A549 (cell line): Measurements from ENCODE around the gene ANKRD16. TPM values are rescaled to one million over a fixed set of nuclear protein-coding genes. Genes with fewer than 3 reads are reported as not detected.

ENCODE experiments used
- ATAC-seq, 2 experiments: fragments of 200-7000 bp in 1 of 2; fragments of >200 bp in 1 of 2; cut with Nextera tagmentation in 1 of 2; cut with Tn5 transposase in 1 of 2; 3 replicates each; pipeline versions ENCODE4 v1.8.0 to v1.9.1; 2018 to 2020; ENCODE audit warnings: mild to moderate bottlenecking in 1 of 2, moderate library complexity in 1 of 2
- CTCF ChIA-PET: fragments of 300-600 bp; sonication (Branson Sonifier 250); formaldehyde crosslinking; extraction: SDS; loops from one replicate; lab custom pipeline; 2021; ENCODE audit warnings: antibody characterized with exemption, inconsistent platforms; lab: Yijun Ruan, JAX
- POLR2A ChIA-PET: fragments of 350-600 bp; formaldehyde crosslinking; extraction: SDS; loops from one replicate; lab custom pipeline; 2021; ENCODE audit warnings: antibody characterized with exemption, inconsistent platforms; lab: Yijun Ruan, JAX
- DNase-seq, 2 experiments: peaks; one replicate each; pipeline versions ENCODE4 v3.0.0 to v3.0.0-alpha.2; 2011 to 2016; ENCODE audit warnings: low read depth in 1 of 2, low spot score in 1 of 2
- FAIRE-seq: peaks from 2 replicates; lab custom pipeline; 2011; peaks lifted over from hg19 to GRCh38; lab: Jason Lieb, UNC
- H3K27ac ChIP-seq, 2 experiments: fragments of >200 bp; sonication (Bioruptor Twin); formaldehyde crosslinking; 3 replicates each; pipeline ENCODE4 v1.5.1; 2016 to 2017
- H3K4me1 ChIP-seq: fragments of >200 bp; sonication (Bioruptor Twin); formaldehyde crosslinking; 3 replicates; pipeline ENCODE4 v1.6.1; 2016
- H3K4me2 ChIP-seq: fragments of >200 bp; sonication (Bioruptor Twin); formaldehyde crosslinking; 3 replicates; pipeline ENCODE4 v1.6.1; 2016
- H3K4me3 ChIP-seq: fragments of >200 bp; sonication (Bioruptor Twin); formaldehyde crosslinking; 3 replicates; pipeline ENCODE4 v1.5.1; 2016
- H3K9me3 ChIP-seq: fragments of >200 bp; sonication (Bioruptor Twin); formaldehyde crosslinking; 3 replicates; pipeline ENCODE4 v1.6.1; 2016
- ATOH8 ChIP-seq: fragments of 250-450 bp; sonication (Bioruptor Pico); IDR thresholded peaks from 2 replicates; pipeline ENCODE4 v1.5.0; 2020; ENCODE audit warnings: low read depth, mild to moderate bottlenecking, moderate library complexity
- BCL3 ChIP-seq: fragments of >200 bp; sonication (Bioruptor Twin); formaldehyde crosslinking; IDR thresholded peaks from 3 replicates; pipeline ENCODE4 v1.6.1; 2016
- BHLHE40 ChIP-seq: IDR thresholded peaks from 2 replicates; pipeline ENCODE4 v1.6.1; 2012; ENCODE audit warnings: low read depth, low read length, inconsistent platforms
- CHD4 ChIP-seq: fragments of 200-600 bp; sonication (generic); IDR thresholded peaks from 2 replicates; pipeline ENCODE4 v1.6.1; 2016; ENCODE audit warnings: antibody characterized with exemption, mild to moderate bottlenecking, borderline replicate concordance
- E2F6 ChIP-seq: IDR thresholded peaks from 2 replicates; pipeline ENCODE4 v1.6.1; 2012; ENCODE audit warnings: low read depth, borderline replicate concordance
- FOSB ChIP-seq: fragments of 250-450 bp; sonication (Bioruptor Pico); IDR thresholded peaks from 2 replicates; pipeline ENCODE4 v1.5.0; 2020; ENCODE audit warnings: mild to moderate bottlenecking, moderate library complexity
- HDAC2 ChIP-seq: fragments of 200-600 bp; sonication (generic); IDR thresholded peaks from 2 replicates; pipeline ENCODE4 v1.6.1; 2016
- HEYL ChIP-seq: fragments of 250-450 bp; sonication (Bioruptor Pico); IDR thresholded peaks from 2 replicates; pipeline ENCODE4 v1.8.0; 2021; ENCODE audit warnings: mild to moderate bottlenecking, moderate library complexity
- KDM1A ChIP-seq: fragments of 200-600 bp; sonication (generic); IDR thresholded peaks from 2 replicates; pipeline ENCODE4 v1.6.1; 2016; ENCODE audit warnings: low read depth, mild to moderate bottlenecking
- MYC ChIP-seq: IDR thresholded peaks from 2 replicates; pipeline ENCODE4 v1.6.1; 2012; ENCODE audit warnings: mild to moderate bottlenecking, inconsistent platforms, low read length, improper control_type of control experiment, borderline replicate concordance
- NFE2L2 ChIP-seq: fragments of 150-350 bp; conservative IDR thresholded peaks from 2 replicates; pipeline ENCODE4 v1.6.1; 2014; ENCODE audit warnings: low read length
- NPAS2 ChIP-seq: fragments of 250-450 bp; sonication (Bioruptor Pico); IDR thresholded peaks from 2 replicates; pipeline ENCODE4 v1.8.0; 2022; ENCODE audit warnings: mild to moderate bottlenecking, moderate library complexity, borderline replicate concordance
- NR3C1 ChIP-seq: fragments of >200 bp; sonication (Bioruptor Twin); formaldehyde crosslinking; IDR thresholded peaks from 3 replicates; pipeline ENCODE4 v1.6.1; 2017
- RNF2 ChIP-seq: fragments of 200-600 bp; sonication (generic); IDR thresholded peaks from 2 replicates; pipeline ENCODE4 v1.6.1; 2016; ENCODE audit warnings: low read depth, mild to moderate bottlenecking, antibody characterized with exemption, moderate library complexity, borderline replicate concordance
- SMC3 ChIP-seq: fragments of >200 bp; sonication (Bioruptor Twin); formaldehyde crosslinking; IDR thresholded peaks from 3 replicates; pipeline ENCODE4 v1.6.1; 2018; ENCODE audit warnings: inconsistent platforms
- SREBF2 ChIP-seq: fragments of 450-650 bp; IDR thresholded peaks from 2 replicates; pipeline ENCODE4 v1.6.1; 2014; ENCODE audit warnings: mild to moderate bottlenecking, moderate library complexity
- TFCP2L1 ChIP-seq: fragments of 250-450 bp; sonication (Bioruptor Pico); IDR thresholded peaks from 2 replicates; pipeline ENCODE4 v1.5.0; 2021; ENCODE audit warnings: mild to moderate bottlenecking
- TP53 ChIP-seq: fragments of 250-450 bp; sonication (Bioruptor Pico); IDR thresholded peaks from 2 replicates; pipeline ENCODE4 v1.5.0; 2021; ENCODE audit warnings: mild to moderate bottlenecking, moderate library complexity
- ZNF302 ChIP-seq: fragments of 250-450 bp; sonication (Bioruptor Pico); IDR thresholded peaks from 2 replicates; pipeline ENCODE4 v1.9.0; 2021; ENCODE audit warnings: inconsistent platforms, mild to moderate bottlenecking, moderate library complexity
- WGBS: methylation state at CpG from one replicate; pipeline ENCODE4 v1.1.6; 2017; ENCODE audit errors: missing lambda C conversion rate; 5-methylcytosine and 5-hydroxymethylcytosine counted together
- polyA plus RNA-seq, 4 experiments: library from polyadenylated mRNA; depleted of rRNA in 3 of 4; stranded (reverse); fragments of >200 nt; fragmentation: RNase III in 1 of 4; extraction: RNeasy Plus Mini Kit Qiagen cat#74134 plus additional on column Dnase treatment in 1 of 4; gene quantifications; 2 replicates in 3 of 4; 3 replicates in 1 of 4; pipeline ENCODE4 v1.2.3, GENCODE V29; 2011 to 2017
- TF ChIP-seq, protein P1 (sequence below): fragments of 200-600 bp; sonication (generic); IDR thresholded peaks from 2 replicates; pipeline ENCODE4 v1.6.1; 2016; ENCODE audit warnings: antibody characterized with exemption, mild to moderate bottlenecking, moderate library complexity
- TF ChIP-seq, protein P2 (sequence below): fragments of 150-350 bp; IDR thresholded peaks from 2 replicates; pipeline ENCODE4 v1.6.1; 2014; ENCODE audit warnings: low read depth, mild to moderate bottlenecking, low read length

ANKRD16 gene
- polyA plus RNA-seq, 2 of the 4 experiments (the other 2 are of a cell fraction), result 7.3 to 8.9 TPM

GRCh38 chr10:5927306-5927705, 37.6 kb upstream of the ANKRD16 start:
- Histone ChIP-seq H3K27ac (no peak overlapping the region), H3K4me2 (no peak overlapping the region), H3K4me3 (no peak overlapping the region)
- WGBS, result 91% methylated on average over 8 of the region's 8 CpGs
- TF ChIP-seq, protein P1, sequence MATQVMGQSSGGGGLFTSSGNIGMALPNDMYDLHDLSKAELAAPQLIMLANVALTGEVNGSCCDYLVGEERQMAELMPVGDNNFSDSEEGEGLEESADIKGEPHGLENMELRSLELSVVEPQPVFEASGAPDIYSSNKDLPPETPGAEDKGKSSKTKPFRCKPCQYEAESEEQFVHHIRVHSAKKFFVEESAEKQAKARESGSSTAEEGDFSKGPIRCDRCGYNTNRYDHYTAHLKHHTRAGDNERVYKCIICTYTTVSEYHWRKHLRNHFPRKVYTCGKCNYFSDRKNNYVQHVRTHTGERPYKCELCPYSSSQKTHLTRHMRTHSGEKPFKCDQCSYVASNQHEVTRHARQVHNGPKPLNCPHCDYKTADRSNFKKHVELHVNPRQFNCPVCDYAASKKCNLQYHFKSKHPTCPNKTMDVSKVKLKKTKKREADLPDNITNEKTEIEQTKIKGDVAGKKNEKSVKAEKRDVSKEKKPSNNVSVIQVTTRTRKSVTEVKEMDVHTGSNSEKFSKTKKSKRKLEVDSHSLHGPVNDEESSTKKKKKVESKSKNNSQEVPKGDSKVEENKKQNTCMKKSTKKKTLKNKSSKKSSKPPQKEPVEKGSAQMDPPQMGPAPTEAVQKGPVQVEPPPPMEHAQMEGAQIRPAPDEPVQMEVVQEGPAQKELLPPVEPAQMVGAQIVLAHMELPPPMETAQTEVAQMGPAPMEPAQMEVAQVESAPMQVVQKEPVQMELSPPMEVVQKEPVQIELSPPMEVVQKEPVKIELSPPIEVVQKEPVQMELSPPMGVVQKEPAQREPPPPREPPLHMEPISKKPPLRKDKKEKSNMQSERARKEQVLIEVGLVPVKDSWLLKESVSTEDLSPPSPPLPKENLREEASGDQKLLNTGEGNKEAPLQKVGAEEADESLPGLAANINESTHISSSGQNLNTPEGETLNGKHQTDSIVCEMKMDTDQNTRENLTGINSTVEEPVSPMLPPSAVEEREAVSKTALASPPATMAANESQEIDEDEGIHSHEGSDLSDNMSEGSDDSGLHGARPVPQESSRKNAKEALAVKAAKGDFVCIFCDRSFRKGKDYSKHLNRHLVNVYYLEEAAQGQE, result no peak
- TF ChIP-seq TFCP2L1, result no peak
- TF ChIP-seq, all 56 proteins: peak for 0
- Histone ChIP-seq H3K9me3 (no peaks in the 10 kb centered on the region), H3K4me1 (no peaks in the 10 kb centered on the region)
- DNase-seq (no peak), FAIRE-seq (no peak), ATAC-seq (no peak)
- CTCF ChIA-PET, result no interaction called here
- POLR2A ChIA-PET, result no interaction called here

DNA sequence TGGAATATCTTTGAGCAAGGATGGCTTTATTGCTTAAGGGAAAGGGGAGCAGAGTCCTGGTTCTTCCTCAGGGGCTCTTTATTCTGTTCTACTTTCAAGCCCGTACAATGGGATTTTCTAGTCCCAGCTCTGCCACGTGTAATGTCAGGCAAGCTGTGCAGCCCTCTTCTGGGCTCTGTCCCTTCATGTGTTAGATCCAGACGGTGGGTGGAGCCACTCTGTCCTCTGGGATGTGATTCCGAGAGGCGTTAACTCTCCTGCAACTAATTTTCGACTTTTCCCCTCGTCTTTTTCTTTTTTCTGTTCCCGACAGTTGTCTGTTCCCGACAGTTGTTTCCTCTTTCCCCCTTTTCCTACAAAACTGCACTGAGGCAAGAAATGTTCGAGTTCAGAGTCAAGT, 35.2 kb upstream of the ANKRD16 start:
- WGBS, result 91% methylated on average over 10 of the region's 10 CpGs
- no peak for ATAC-seq
- Histone ChIP-seq H3K27ac (no peak overlapping the region), H3K4me3 (no peak overlapping the region), H3K9me3 (no peaks in the 10 kb centered on the region), H3K4me1 (no peaks in the 10 kb centered on the region), H3K4me2 (no peak overlapping the region)
- ChIA-PET POLR2A (no interaction called here), CTCF (no interaction called here)
- TF ChIP-seq CHD4, result no peak
- TF ChIP-seq MYC, result no peak
- no peak for TF ChIP-seq SMC3
- no peak for TF ChIP-seq NFE2L2
- no peak for TF ChIP-seq NPAS2
- no peak for TF ChIP-seq BHLHE40
- no peak for TF ChIP-seq ZNF302 (CRISPR knock-in tag)
- no peak for TF ChIP-seq TP53 (CRISPR knock-in tag)
- TF ChIP-seq ATOH8, result no peak
- TF ChIP-seq, protein P2, sequence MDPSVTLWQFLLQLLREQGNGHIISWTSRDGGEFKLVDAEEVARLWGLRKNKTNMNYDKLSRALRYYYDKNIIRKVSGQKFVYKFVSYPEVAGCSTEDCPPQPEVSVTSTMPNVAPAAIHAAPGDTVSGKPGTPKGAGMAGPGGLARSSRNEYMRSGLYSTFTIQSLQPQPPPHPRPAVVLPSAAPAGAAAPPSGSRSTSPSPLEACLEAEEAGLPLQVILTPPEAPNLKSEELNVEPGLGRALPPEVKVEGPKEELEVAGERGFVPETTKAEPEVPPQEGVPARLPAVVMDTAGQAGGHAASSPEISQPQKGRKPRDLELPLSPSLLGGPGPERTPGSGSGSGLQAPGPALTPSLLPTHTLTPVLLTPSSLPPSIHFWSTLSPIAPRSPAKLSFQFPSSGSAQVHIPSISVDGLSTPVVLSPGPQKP, result no peak
- TF ChIP-seq HEYL, result no peak
- TF ChIP-seq HDAC2, result no peak
- no peak for TF ChIP-seq RNF2
- no peak for TF ChIP-seq FOSB (CRISPR knock-in tag)
- TF ChIP-seq KDM1A, result no peak
- no peak for TF ChIP-seq NR3C1
- no peak for TF ChIP-seq SREBF2
- TF ChIP-seq BCL3, result no peak
- TF ChIP-seq E2F6, result no peak
- no peak for DNase-seq
- FAIRE-seq, result no peak
